Activated CD4-positive, alpha-beta T cell treated with anti-CD3 and anti-CD28 coated beads for 36 hours (primary cell): ENCODE measurements around the gene LILRB5. TPM values are rescaled to one million over a fixed set of nuclear protein-coding genes. Genes with fewer than 3 reads are reported as not detected.
"Not testable (repeated sequence)": the region's sequence is repeated elsewhere in the genome, so short reads cannot be mapped to it uniquely, and the experiment has no call there.

Source experiments
- ATAC-seq: fragments of 200-7000 bp; cut with Tn5 transposase; one replicate; pipeline ENCODE4 v1.10.0; 2021; ENCODE audit warnings: mild to moderate bottlenecking, moderate library complexity
- CTCF ChIA-PET: fragments of 350-600 bp; sonication (Branson Sonifier 250); formaldehyde crosslinking; loops from one replicate; lab custom pipeline; 2021; ENCODE audit warnings: antibody characterized with exemption; lab: Charles Lee
- POLR2A ChIA-PET: fragments of 350-600 bp; sonication (Branson Sonifier 250); formaldehyde crosslinking; loops from one replicate; lab custom pipeline; 2021; ENCODE audit warnings: antibody characterized with exemption, inconsistent platforms; lab: Charles Lee
- DNase-seq: peaks from one replicate; pipeline ENCODE4 v3.0.0-alpha.2; 2020
- H3K27ac Mint-ChIP-seq: one replicate; pipeline ENCODE4 v1.8.0; 2021; ENCODE audit warnings: mixed read lengths
- H3K27me3 Mint-ChIP-seq: one replicate; pipeline ENCODE4 v1.8.0; 2021; ENCODE audit warnings: mixed read lengths
- H3K36me3 Mint-ChIP-seq: one replicate; pipeline ENCODE4 v1.8.0; 2021; ENCODE audit warnings: low read depth, mixed read lengths
- H3K4me1 Mint-ChIP-seq: one replicate; pipeline ENCODE4 v1.8.0; 2021; ENCODE audit warnings: mixed read lengths
- H3K4me3 Mint-ChIP-seq: one replicate; pipeline ENCODE4 v1.8.0; 2021; ENCODE audit warnings: mild to moderate bottlenecking, moderate library complexity, mixed read lengths
- H3K9me3 Mint-ChIP-seq: one replicate; pipeline ENCODE4 v1.8.0; 2021; ENCODE audit warnings: low read depth, mixed read lengths
- intact Hi-C, 2 experiments: fragments of 100-400 bp; cut with DNase I in 1 of 2; cut with micrococcal nuclease in 1 of 2; formaldehyde crosslinking; loops; one replicate each; pipeline versions ENCODE4 v1.14.2 to v1.15.1; 2022 to 2024; cut with DNase I, micrococcal nuclease
- total RNA-seq, 2 experiments: library from RNA; stranded (reverse); gene quantifications; one replicate each; pipeline ENCODE4 v1.2.3, GENCODE V29; 2021

The LILRB5 gene
- total RNA-seq, 2 experiments from 2014 or later = not detected

DNA sequence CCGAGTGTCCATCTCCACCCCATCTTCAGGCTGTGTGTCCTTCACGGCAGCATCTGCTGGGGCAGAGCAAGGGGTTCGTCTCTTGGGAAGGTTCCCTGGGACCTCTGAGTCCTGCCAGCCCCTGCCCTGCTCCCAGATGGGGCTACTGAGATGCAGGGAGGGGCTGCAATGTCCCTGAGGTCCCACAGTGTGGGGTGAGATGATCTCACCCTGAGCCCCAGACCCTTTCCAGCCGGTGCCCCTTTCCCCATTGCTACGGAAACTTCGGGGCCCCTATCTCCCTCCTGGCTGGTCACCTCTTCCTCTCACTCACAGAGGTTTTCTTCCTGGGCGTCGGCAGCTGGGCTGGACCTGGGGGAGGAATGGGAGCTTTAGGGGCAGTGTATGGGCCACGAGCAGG, 18.9 kb upstream of the LILRB5 start:
- ChIA-PET POLR2A (no interaction called here), CTCF (interaction anchor here (2.4 kb wide), 1 partner anchor 10 kb away, joined by 10 read pairs; no protein-coding TSS in a partner anchor)
- no peak overlapping the region for H3K27ac Mint-ChIP-seq
- H3K36me3 Mint-ChIP-seq = no peaks in the 10 kb centered on the region
- peaks cover 39% of the 10 kb centered on the region for H3K27me3 Mint-ChIP-seq
- H3K4me1 Mint-ChIP-seq = peaks cover 8% of the 10 kb centered on the region
- ATAC-seq (no peak), DNase-seq (no peak)
- no peaks in the 10 kb centered on the region for H3K9me3 Mint-ChIP-seq
- intact Hi-C loops = no loop called here
- H3K4me3 Mint-ChIP-seq = no peak overlapping the region

DNA sequence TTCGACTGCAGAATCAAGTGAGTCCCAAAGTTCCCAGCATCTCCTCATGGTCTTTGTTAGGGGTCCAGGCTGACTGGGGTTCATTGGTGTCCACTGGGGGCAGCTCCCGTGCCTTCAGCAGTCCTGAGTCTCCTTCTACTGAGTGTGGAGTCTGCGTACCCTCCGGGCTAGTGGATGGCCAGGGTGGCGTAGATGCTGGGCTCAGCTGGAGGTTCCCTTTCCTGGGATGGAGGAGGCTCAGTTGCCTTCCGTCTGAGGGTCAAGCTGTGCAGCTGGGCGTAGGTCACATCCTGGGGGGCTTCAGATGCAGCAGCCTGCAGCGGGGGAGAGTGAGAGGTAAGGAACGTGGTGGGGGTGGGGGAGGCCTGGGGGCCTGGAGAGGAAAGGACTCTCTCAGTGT, 17.4 kb upstream of the LILRB5 start:
- H3K27me3 Mint-ChIP-seq = peaks cover 29% of the 10 kb centered on the region
- CTCF ChIA-PET = interaction anchor here (0.6 to 2.4 kb wide), 2 partner anchors 9 to 1048 kb away, joined by 3 to 10 read pairs; no protein-coding TSS in a partner anchor
- H3K27ac Mint-ChIP-seq, ATAC-seq, H3K4me3 Mint-ChIP-seq, intact Hi-C loops, DNase-seq, H3K36me3 Mint-ChIP-seq, H3K9me3 Mint-ChIP-seq, H3K4me1 Mint-ChIP-seq, POLR2A ChIA-PET: not testable (repeated sequence)

DNA sequence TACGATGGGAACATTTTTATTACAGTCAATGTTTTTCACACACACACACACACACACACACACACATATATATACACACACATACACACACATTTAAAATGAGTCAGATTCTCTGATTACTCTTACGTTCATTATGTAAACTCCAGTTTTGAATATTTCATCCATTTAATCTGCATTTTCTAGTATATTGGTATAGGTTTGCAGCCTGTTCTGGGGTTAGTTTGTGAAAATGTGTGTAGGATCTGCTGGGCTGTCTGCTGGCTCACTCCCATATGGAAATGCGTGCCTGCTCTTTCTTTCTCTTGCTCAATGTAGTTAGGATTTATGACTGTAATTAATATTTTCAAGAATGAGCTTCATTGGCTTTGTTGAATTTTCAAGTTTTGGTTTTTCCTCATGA, 16.7 kb upstream of the LILRB5 start:
- Mint-ChIP-seq H3K4me1 (peaks cover 8% of the 10 kb centered on the region), H3K9me3 (no peaks in the 10 kb centered on the region), H3K36me3 (no peaks in the 10 kb centered on the region), H3K4me3 (no peak overlapping the region), H3K27me3 (peaks cover 24% of the 10 kb centered on the region), H3K27ac (no peak overlapping the region)
- ChIA-PET POLR2A (no interaction called here), CTCF (interaction anchor here (0.6 to 2.4 kb wide), 3 partner anchors 8 to 1049 kb away, joined by 3 to 10 read pairs (median 4); no protein-coding TSS in a partner anchor)
- no peak for DNase-seq
- intact Hi-C loops = no loop called here
- ATAC-seq = no peak

DNA sequence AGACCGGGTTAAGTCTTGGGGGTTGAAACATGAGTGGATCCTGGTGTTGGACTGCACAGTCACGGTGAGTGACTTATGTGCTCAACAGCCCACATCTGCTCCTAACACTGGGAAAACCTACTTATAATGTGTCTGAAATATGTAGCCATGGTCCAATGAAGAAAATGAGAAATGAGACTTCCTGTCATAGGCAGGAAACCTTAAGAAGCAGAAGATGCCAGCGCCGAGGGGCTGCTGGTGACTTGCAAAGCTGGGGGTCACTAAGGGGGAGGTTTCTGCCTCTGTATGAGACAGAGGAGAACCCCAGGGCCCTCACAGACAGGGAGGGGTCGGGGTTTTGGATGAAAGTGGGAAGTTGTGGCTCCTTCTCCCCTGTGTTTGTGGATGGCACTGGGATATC, 15.1 kb upstream of the LILRB5 start:
- CTCF ChIA-PET, POLR2A ChIA-PET, H3K27ac Mint-ChIP-seq, H3K4me1 Mint-ChIP-seq, H3K36me3 Mint-ChIP-seq, H3K9me3 Mint-ChIP-seq, DNase-seq, intact Hi-C loops, H3K4me3 Mint-ChIP-seq, ATAC-seq: not testable (repeated sequence)
- H3K27me3 Mint-ChIP-seq = peaks cover 26% of the 10 kb centered on the region

DNA sequence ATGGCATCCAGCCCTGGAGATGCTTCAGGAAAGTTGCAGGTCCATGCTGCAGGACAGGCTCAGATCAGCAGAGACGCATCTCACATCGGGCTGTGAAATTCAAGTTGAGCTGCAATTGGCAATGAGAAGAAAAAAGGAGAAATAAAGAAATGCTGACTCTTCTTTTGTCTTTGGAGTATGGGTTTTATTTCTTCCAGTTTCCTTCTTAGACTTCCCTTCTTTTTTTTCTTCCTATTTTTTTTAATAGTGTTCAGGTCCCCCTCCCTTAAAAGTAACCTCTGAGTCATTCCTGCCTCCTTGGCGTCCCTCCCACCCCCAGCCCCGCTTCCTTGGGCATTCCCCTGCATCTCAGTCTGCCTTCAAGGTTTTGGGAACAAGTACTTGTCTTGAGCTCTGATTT, 14.5 kb upstream of the LILRB5 start:
- H3K4me1 Mint-ChIP-seq, H3K36me3 Mint-ChIP-seq, ATAC-seq, H3K9me3 Mint-ChIP-seq, intact Hi-C loops, H3K4me3 Mint-ChIP-seq, DNase-seq, POLR2A ChIA-PET, H3K27ac Mint-ChIP-seq: not testable (repeated sequence)
- H3K27me3 Mint-ChIP-seq = peaks cover 28% of the 10 kb centered on the region
- CTCF ChIA-PET = interaction anchor here (0.6 kb wide), 1 partner anchor 485 kb away, joined by 3 read pairs; no protein-coding TSS in a partner anchor

DNA sequence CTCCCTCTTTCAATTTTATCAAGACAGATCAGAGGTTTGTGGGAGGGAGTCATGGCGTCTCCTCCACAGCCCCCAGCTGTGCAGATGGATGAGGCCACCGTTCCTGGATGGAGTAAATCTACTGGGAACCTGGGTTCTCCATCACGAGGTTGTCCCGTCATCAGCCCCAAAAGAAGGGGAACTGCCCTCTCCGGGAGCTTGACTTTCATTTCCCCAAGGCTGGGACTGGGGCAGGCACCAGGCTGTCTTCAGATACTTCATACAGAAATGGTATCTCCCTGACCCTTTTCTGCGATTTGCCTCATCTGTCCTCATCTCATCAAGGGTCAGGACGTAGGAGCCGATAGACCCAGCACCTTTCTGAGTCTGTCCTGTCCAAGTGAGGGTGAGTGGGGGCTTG, 14.0 kb upstream of the LILRB5 start:
- ChIA-PET CTCF (interaction anchor here (0.6 kb wide), 1 partner anchor 484 kb away, joined by 3 read pairs; no protein-coding TSS in a partner anchor), POLR2A (no interaction called here)
- Mint-ChIP-seq H3K36me3 (no peaks in the 10 kb centered on the region), H3K4me1 (peaks cover 8% of the 10 kb centered on the region), H3K27me3 (peaks cover 26% of the 10 kb centered on the region), H3K9me3 (no peaks in the 10 kb centered on the region), H3K27ac (no peak overlapping the region), H3K4me3 (no peak overlapping the region)
- DNase-seq = no peak
- intact Hi-C loops = no loop called here
- ATAC-seq = no peak

DNA sequence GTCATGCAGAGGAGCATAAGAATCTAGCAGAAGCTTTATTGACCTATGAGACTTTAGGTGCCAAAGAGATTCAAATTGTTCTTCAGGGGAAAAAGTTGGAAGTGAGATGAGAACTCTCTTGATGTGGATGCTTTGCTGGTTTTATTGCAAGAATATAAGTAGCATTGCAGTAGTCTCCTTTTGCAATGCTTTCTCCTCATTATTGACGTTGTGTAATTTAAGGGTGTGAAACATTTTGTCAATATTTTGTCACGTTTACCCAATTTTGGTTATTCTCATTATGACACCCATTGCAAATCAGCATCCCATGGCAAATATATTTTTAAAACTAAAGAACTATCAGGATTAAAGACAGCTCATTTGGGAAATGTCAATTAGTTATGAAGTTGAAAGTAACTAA, 11.9 kb upstream of the LILRB5 start:
- H3K4me1 Mint-ChIP-seq = peaks cover 1% of the 10 kb centered on the region
- intact Hi-C loops = no loop called here
- no peak overlapping the region for H3K27ac Mint-ChIP-seq
- POLR2A ChIA-PET = no interaction called here
- no peaks in the 10 kb centered on the region for H3K36me3 Mint-ChIP-seq
- H3K4me3 Mint-ChIP-seq = no peak overlapping the region
- ATAC-seq = no peak
- H3K9me3 Mint-ChIP-seq = no peaks in the 10 kb centered on the region
- CTCF ChIA-PET = interaction anchor here (1.0 to 5.2 kb wide), 3 partner anchors 37 to 169 kb away, joined by 3 to 32 read pairs (median 7); no protein-coding TSS in a partner anchor
- peaks cover 31% of the 10 kb centered on the region for H3K27me3 Mint-ChIP-seq
- DNase-seq = no peak

DNA sequence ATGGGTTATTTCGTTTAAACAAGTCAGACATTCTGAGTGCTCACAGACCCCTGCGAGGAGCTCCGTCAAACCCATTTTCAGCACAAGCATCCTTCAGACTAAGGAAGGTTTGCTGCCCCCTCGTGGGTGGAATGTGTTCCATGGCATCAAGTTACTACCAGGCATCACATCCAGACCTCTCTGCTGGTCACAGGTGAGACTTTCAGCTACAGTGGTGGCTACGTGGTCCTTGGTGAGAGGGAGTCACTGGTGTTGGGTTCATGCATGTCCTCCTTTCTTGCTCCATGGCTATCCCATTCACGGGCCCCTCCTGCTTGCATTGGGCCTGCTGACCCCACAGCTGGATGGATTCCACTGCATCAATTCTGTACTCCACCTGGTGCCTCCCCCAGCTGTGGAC, 9.1 kb upstream of the LILRB5 start:
- DNase-seq (peak; percentile 88), ATAC-seq (peak; percentile 74)
- Mint-ChIP-seq H3K4me1 (no peaks in the 10 kb centered on the region), H3K27ac (no peak overlapping the region), H3K9me3 (no peaks in the 10 kb centered on the region), H3K36me3 (no peaks in the 10 kb centered on the region), H3K27me3 (peaks cover 24% of the 10 kb centered on the region), H3K4me3 (no peak overlapping the region)
- CTCF ChIA-PET = interaction anchor here (0.6 to 5.2 kb wide), 19 partner anchors 9 to 174 kb away, joined by 3 to 32 read pairs (median 5); partner anchors contain the start of genes CNOT3 and LILRB5
- intact Hi-C loops = loop anchor here in 1 of 2 experiments (1.0 kb wide), 1 partner anchor 98 kb away; no protein-coding TSS in a partner anchor
- POLR2A ChIA-PET = no interaction called here

DNA sequence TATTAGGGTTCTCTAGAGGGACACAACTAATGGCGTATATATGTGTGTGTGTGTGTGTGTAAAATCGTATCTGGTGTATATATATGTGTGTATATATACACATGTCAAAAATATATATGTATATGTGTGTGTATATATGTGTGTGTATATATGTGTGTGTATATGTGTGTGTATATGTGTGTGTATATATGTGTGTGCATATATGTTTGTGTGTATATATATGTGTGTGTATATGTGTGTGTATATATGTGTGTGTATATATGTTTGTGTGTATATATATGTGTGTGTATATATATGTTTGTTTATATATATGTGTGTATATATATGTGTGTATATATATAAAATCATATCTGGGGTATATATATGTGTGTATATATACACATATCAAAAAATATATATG, 5.4 kb upstream of the LILRB5 start:
- DNase-seq (no peak), ATAC-seq (no peak)
- no peak overlapping the region for H3K27ac Mint-ChIP-seq
- ChIA-PET CTCF (no interaction called here), POLR2A (no interaction called here)
- H3K4me1 Mint-ChIP-seq = no peaks in the 10 kb centered on the region
- intact Hi-C loops = no loop called here
- no peaks in the 10 kb centered on the region for H3K36me3 Mint-ChIP-seq
- H3K4me3 Mint-ChIP-seq = no peak overlapping the region
- peaks cover 13% of the 10 kb centered on the region for H3K27me3 Mint-ChIP-seq
- H3K9me3 Mint-ChIP-seq = no peaks in the 10 kb centered on the region

DNA sequence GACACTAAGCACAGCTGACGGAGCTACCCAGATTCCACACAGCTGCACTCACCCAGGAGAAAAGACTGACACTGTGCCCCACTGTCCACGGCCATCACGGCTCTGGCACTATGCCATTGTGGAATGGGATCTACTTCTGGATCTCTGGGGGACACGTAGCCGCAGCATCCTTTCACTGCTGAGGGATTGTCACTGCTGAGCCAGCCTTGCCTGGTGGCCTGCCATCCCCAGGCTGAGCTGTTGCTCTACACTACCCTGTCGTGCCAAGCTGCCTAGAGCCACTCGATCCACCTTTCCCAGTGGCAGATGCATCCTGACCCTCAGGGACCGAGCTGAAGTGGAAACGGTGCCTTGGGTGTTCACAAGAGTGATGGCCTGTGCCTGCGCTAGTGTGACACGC, 5.0 kb upstream of the LILRB5 start:
- no peak overlapping the region for H3K4me3 Mint-ChIP-seq
- ATAC-seq (no peak), DNase-seq (no peak)
- H3K9me3 Mint-ChIP-seq = no peaks in the 10 kb centered on the region
- H3K27me3 Mint-ChIP-seq = peaks cover 13% of the 10 kb centered on the region
- no peaks in the 10 kb centered on the region for H3K36me3 Mint-ChIP-seq
- ChIA-PET POLR2A (no interaction called here), CTCF (no interaction called here)
- no peak overlapping the region for H3K27ac Mint-ChIP-seq
- no peaks in the 10 kb centered on the region for H3K4me1 Mint-ChIP-seq
- intact Hi-C loops = no loop called here

DNA sequence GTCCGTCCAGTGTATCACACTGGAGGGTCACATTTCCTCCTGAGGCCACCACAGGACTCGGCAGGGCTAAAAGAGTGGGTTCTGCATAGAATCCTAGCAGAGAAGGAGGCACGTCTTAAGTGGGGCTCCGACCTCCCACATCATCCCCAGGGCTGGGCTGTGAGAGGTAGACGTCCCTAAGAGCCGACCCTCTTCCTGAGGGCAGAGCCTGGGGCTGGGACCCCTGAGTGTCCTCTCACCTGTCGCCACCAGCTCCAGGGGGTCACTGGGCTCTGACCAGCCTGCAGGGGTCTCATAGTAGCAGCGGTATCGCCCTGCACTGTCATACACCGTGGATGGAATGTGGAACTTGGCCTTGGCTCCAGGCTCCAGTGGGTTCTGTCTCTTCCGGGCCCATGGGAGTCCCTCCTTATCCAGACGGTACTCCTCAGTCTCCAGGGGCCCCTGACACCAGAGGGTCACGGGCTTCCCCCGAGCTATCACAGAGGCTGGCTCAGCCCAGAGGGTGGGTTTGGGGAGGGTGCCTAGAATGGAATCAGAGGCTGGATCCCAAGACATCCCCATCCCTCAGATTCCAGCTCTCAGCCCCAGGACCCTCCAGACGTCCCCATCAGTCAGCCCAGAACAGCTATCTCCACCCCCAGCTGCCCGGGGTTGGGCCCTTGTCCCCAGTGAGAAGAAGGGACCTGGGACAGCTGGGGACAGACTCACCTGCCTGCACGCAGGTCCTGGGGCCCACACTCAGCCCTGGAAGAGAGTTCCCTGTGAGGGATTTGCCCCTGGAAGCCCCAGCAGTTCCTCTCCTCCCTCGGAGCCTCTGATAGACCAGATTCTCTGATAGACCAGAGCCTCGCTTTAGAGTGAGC, 590 bp downstream of the LILRB5 start:
- H3K36me3 Mint-ChIP-seq = no peaks in the 10 kb centered on the region
- DNase-seq (no peak), ATAC-seq (no peak)
- peaks cover 7% of the 10 kb centered on the region for H3K27me3 Mint-ChIP-seq
- intact Hi-C loops = no loop called here
- ChIA-PET POLR2A (no interaction called here), CTCF (interaction anchor here (2.6 kb wide), 1 partner anchor 10 kb away, joined by 27 read pairs; no protein-coding TSS in a partner anchor)
- H3K4me3 Mint-ChIP-seq = no peak overlapping the region
- H3K27ac Mint-ChIP-seq = no peak overlapping the region
- H3K4me1 Mint-ChIP-seq = no peaks in the 10 kb centered on the region
- H3K9me3 Mint-ChIP-seq = no peaks in the 10 kb centered on the region
